SK-MEL-5 (cell line): Measurements from ENCODE around the gene GRAP2. TPM values are rescaled to one million over a fixed set of nuclear protein-coding genes. Genes with fewer than 3 reads are reported as not detected.
"Not testable (repeated sequence)": the region's sequence is repeated elsewhere in the genome, so short reads cannot be mapped to it uniquely, and the experiment has no call there.

Experiments
- DNase-seq: peaks from one replicate; pipeline ENCODE4 v3.0.0-alpha.2; 2016; ENCODE audit warnings: low read depth, low spot score
- in situ Hi-C: cut with HindIII; loops from 2 replicates; pipeline ENCODE4 v1.10.0; 2016; ENCODE audit warnings: low sequenced_read_pairs, high pct_unique_total_duplicates, low pct_unique_long_range_greater_than_20kb
- polyA plus RNA-seq, 2 experiments: library from polyadenylated mRNA; depleted of rRNA; stranded (reverse); fragments of >200 nt; gene quantifications; 2 replicates each; pipeline ENCODE4 v1.2.3, GENCODE V29; 2015
- total RNA-seq: library from RNA; depleted of rRNA; stranded (reverse); fragments of >200 nt; shearing (Covaris generic); gene quantifications from 2 replicates; pipeline ENCODE4 v1.2.3, GENCODE V29; 2014; rRNA removed

GRAP2 gene
- total RNA-seq: 0.67 and 2.2 TPM in 2 replicates
- 3.1 and 4.4 TPM in 2 replicates for polyA plus RNA-seq (2015; cell fraction: cytosol; rRNA removed)
- polyA plus RNA-seq (2015; cell fraction: nucleus; rRNA removed): 2.3 and 4.8 TPM in 2 replicates

GRCh38 chr22:39900306-39901227, at the start of gene GRAP2:
Gene GRAP2 (plus strand): TSS chr22:39901084. CDS start chr22:39947107, 46,023 bp downstream.
- in situ Hi-C loops: no loop called here
- DNase-seq: no peak

GRCh38 chr22:39851606-39852315, 49.1 kb upstream of the GRAP2 start:
- in situ Hi-C loops: no loop called here
- DNase-seq: no peak

DNA sequence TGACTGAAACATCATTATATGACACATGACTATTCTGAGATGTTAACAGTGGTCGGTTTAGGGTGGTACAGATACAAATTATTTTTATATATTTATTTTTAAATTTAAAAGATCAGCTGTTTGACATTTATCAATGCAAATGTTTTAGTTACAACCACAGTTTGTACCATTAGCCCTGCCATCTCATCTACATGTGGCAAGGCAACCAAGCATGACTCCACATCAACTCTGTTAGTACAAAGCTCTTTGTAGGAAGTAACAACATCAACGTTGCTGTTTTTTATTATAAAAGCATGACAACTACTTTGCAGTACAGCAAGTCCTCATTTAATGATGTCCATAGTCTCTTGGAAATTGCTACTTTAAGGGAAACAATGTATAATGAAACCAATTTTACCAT, 48.1 kb upstream of the GRAP2 start:
- no peak for DNase-seq
- in situ Hi-C loops: no loop called here

- DNase-seq: peak; percentile 22
- in situ Hi-C loops: no loop called here
These were observed 44.3 kb upstream of the GRAP2 start for GRCh38 chr22:39856588-39856987.

DNA sequence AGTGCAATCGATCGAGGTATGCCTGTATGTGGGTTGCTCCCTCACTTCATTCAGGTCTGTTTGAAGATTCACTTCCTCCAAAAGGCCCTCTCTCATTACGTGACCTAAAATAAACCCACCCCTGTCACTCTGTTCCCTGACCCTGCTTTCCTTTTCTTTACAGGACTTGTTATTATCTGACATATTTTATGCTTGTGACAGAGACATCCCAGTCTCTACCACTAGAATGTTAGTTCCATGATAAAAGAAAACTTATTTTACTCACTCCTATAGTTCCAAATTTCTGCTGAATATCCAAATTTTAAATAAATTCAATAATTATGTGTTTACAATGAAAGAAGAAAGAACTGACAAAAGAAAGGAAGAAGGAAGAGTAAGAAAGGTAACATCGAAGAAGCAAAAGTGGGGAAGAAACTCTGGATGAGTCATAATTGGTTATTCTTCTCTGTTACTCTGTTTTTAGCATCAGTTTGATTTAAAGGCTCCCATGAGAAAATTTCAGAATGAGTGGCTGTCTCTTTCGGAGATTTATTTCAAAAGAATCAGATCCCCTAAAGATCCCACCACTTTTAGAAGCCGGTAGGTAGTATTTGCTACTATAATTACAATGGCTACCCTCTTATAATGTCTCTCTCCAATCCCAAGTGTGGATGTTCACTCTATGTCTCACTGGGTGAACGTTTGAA, 40.8 kb upstream of the GRAP2 start:
- in situ Hi-C loops: no loop called here
- DNase-seq: no peak

- no peak for DNase-seq
- in situ Hi-C loops: no loop called here
These were observed 32.1 kb upstream of the GRAP2 start for GRCh38 chr22:39868741-39869140.

GRCh38 chr22:39869797-39870196, 31.1 kb upstream of the GRAP2 start:
- in situ Hi-C loops, DNase-seq: not testable (repeated sequence)

GRCh38 chr22:39871008-39871798, 29.7 kb upstream of the GRAP2 start:
- no peak for DNase-seq
- in situ Hi-C loops: no loop called here

- DNase-seq: no peak
- in situ Hi-C loops: no loop called here
These were observed 28.3 kb upstream of the GRAP2 start for GRCh38 chr22:39872548-39872947.

DNA sequence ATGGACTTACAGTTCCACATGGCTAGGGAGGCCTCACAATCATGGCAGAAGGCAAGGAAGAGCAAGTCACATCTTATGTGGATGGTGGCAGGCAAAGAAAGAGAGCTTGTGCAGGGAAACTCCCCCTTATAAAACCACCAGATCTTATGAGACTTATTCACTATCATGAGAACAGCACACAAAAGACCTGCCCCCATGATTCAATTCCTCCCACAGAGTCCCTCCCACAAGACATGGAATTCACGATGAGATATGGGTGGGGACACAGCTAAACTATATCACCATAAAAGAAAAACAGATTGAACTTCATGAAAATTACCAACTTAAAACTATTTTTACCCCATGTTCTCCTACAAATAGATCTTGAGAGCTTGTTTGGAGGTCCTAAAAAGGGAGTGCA, 26.9 kb upstream of the GRAP2 start:
- in situ Hi-C loops: no loop called here
- peak; percentile 93 for DNase-seq

- in situ Hi-C loops, DNase-seq: not testable (repeated sequence)
These were observed 25.6 kb upstream of the GRAP2 start for GRCh38 chr22:39875176-39875885.

DNA sequence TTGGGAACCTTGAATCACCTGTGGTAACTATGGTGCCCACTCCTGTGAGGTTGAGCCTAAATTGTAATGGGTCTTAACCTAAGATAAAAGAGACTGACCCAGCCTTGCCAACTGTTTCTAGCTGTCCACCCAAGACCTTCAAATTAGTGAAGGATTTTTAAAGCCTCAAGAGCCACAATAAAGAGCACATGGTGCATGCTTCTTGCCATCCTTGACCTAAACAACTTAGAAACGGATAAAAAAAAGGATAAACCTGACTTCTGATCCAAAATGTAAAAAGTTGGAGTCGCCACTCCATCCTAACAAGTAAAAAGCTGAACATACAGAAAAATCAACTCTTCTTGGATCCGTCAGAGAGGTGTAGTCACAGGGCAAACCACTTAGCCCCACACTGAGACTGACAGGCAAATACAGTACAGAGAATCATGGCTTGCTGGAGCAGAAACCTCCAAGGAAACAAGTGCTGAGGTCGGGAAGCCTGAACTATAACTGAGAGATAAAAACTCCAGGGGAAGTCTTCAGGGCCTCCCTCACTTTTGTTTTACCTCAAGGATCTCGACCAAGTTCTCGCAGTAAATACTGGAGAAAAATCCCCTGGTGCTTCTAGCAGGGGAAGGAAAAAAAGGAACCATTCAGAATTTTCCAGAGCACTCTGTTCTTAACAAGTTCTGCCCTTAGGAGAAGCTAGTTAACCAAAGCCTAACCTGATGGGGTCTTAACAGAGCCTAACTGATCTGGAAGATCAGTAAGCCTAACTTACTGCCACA, 23.6 kb upstream of the GRAP2 start:
- in situ Hi-C loops: no loop called here

GRCh38 chr22:39880722-39881121, 20.2 kb upstream of the GRAP2 start:
- DNase-seq: no peak
- in situ Hi-C loops: no loop called here

More for the DNA sequence above, 23.6 kb upstream of the GRAP2 start:
- DNase-seq: no peak

DNA sequence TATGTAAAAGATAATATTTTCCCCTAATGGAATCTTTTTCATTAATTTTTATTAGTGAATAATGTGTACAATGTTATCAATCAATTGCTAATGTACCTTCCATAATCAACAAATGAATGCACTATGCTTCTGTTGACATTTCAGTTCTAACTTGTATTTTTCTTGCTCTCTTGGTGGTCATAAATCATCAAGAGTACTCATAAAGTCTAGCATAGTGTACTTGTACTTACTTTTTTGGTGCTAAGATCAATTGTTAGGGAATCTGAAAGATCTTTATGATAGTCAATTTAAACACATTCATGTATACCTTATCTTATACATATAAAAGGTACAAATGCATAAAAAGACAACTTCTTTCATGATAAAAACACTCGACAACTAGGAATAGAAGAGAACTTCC, 17.8 kb upstream of the GRAP2 start:
- in situ Hi-C loops: no loop called here
- no peak for DNase-seq

- in situ Hi-C loops, DNase-seq: not testable (repeated sequence)
These were observed 11.0 kb upstream of the GRAP2 start for GRCh38 chr22:39889924-39890323.

DNA sequence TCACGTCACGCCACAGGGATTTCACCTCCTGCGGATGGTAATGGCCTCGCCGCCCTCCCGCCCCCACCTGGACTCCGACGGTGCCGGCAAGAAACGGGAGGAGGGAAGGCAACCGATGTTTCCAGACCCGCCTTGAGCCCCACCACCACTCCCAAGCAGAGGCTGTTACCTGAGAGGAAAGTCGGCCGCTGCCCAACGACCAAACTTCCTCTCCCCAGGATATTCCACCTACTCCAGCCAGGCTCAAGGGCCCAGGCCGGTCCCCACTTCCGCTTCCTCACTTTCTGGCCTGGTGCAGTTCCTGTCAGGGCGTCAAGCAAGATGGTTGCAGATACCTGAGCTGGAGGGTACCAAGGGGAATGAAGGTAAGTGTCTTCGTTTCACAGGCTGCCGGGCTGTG, 7.4 kb upstream of the GRAP2 start, which contains the start of gene ENTHD1:
Gene ENTHD1 (minus strand): TSS at position 235 of the 400 bp plus-strand sequence. CDS start 6,012 bp downstream, outside the sequence.
- DNase-seq: no peak
- in situ Hi-C loops: no loop called here
